Measurements from ENCODE around the gene DNAI4.

The DNAI4 gene

DNA sequence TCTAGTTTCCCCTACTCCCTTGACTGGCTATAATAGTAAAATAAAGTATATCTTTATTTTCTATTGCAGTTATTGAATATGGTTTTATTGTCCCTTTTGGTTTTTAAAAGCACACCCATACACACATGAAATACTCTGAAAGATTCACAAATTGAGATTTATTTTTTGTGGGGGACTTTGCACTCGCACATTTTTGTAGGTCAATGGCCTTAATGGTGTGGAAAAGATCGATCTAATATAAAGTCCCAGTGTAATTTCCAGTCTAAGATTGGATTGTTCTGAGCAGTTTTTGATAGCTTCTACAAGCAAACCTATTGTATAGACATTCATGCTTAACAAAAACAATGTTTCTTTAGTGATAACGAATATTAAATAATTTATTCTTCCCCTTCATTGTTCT, 64.1 kb downstream of the DNAI4 start:
- TF ChIP-seq HOXD13 (CRISPR knock-in tag; IDR thresholded peaks at IDR 0.05; ENCODE audit: borderline replicate concordance): no peak
- TF ChIP-seq HOXC10 (CRISPR knock-in tag; IDR thresholded peaks at IDR 0.05): no peak
- TF ChIP-seq ZSCAN4 (tag by site-specific recombination; IDR thresholded peaks at IDR 0.05): no peak
- TF ChIP-seq ZBTB20 (tag by site-specific recombination; IDR thresholded peaks at IDR 0.05): no peak
- TF ChIP-seq, protein P1, sequence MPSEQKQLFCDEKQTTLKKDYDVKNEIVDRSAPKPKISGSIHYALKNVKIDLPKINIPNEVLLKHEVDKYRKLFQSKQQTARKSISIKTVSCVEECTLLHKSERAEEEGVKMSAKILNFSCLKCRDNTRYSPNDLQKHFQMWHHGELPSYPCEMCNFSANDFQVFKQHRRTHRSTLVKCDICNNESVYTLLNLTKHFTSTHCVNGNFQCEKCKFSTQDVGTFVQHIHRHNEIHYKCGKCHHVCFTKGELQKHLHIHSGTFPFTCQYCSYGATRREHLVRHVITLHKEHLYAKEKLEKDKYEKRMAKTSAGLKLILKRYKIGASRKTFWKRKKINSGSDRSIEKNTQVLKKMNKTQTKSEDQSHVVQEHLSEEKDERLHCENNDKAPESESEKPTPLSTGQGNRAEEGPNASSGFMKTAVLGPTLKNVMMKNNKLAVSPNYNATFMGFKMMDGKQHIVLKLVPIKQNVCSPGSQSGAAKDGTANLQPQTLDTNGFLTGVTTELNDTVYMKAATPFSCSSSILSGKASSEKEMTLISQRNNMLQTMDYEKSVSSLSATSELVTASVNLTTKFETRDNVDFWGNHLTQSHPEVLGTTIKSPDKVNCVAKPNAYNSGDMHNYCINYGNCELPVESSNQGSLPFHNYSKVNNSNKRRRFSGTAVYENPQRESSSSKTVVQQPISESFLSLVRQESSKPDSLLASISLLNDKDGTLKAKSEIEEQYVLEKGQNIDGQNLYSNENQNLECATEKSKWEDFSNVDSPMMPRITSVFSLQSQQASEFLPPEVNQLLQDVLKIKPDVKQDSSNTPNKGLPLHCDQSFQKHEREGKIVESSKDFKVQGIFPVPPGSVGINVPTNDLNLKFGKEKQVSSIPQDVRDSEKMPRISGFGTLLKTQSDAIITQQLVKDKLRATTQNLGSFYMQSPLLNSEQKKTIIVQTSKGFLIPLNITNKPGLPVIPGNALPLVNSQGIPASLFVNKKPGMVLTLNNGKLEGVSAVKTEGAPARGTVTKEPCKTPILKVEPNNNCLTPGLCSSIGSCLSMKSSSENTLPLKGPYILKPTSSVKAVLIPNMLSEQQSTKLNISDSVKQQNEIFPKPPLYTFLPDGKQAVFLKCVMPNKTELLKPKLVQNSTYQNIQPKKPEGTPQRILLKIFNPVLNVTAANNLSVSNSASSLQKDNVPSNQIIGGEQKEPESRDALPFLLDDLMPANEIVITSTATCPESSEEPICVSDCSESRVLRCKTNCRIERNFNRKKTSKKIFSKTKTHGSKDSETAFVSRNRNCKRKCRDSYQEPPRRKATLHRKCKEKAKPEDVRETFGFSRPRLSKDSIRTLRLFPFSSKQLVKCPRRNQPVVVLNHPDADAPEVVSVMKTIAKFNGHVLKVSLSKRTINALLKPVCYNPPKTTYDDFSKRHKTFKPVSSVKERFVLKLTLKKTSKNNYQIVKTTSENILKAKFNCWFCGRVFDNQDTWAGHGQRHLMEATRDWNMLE (tag by site-specific recombination; conservative IDR thresholded peaks at IDR 0.05; ENCODE audit: low read depth): no peak
- TF ChIP-seq GLIS1 (tag by site-specific recombination; IDR thresholded peaks at IDR 0.05): no peak
- no peak for TF ChIP-seq ZNF76 (tag by site-specific recombination; IDR thresholded peaks at IDR 0.05; ENCODE audit: borderline replicate concordance, low read depth)
- TF ChIP-seq, protein P2, sequence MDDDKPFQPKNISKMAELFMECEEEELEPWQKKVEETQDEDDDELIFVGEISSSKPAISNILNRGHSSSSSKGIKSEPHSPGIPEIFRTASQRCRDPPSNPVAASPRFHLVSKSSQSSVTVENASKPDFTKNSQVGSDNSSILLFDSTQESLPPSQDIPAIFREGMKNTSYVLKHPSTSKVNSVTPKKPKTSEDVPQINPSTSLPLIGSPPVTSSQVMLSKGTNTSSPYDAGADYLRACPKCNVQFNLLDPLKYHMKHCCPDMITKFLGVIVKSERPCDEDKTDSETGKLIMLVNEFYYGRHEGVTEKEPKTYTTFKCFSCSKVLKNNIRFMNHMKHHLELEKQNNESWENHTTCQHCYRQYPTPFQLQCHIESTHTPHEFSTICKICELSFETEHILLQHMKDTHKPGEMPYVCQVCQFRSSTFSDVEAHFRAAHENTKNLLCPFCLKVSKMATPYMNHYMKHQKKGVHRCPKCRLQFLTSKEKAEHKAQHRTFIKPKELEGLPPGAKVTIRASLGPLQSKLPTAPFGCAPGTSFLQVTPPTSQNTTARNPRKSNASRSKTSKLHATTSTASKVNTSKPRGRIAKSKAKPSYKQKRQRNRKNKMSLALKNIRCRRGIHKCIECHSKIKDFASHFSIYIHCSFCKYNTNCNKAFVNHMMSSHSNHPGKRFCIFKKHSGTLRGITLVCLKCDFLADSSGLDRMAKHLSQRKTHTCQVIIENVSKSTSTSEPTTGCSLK (tag by site-specific recombination; IDR thresholded peaks at IDR 0.05): no peak
- TF ChIP-seq, protein P3, sequence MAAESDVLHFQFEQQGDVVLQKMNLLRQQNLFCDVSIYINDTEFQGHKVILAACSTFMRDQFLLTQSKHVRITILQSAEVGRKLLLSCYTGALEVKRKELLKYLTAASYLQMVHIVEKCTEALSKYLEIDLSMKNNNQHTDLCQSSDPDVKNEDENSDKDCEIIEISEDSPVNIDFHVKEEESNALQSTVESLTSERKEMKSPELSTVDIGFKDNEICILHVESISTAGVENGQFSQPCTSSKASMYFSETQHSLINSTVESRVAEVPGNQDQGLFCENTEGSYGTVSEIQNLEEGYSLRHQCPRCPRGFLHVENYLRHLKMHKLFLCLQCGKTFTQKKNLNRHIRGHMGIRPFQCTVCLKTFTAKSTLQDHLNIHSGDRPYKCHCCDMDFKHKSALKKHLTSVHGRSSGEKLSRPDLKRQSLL (tag by site-specific recombination; IDR thresholded peaks at IDR 0.05): no peak
- no peak overlapping the region for H3K27ac ChIP-seq (ENCODE audit: extremely low read depth, low read depth, low read length)
- ChIA-PET POLR2A (interaction anchor here (0.6 kb wide), 1 partner anchor 400 kb away, joined by 3 read pairs; no protein-coding TSS in a partner anchor), CTCF (interaction anchor here (0.9 kb wide), 1 partner anchor 351 kb away, joined by 4 read pairs; no protein-coding TSS in a partner anchor)
- H3K36me3 ChIP-seq (ENCODE audit: control insufficient read depth in 2 of 2, insufficient read depth in 1 of 2, low read length in 2 of 2): no peaks in the 10 kb centered on the region
- no peak overlapping the region for H3K4me3 ChIP-seq (ENCODE audit: low read depth, low read length)
- no peaks in the 10 kb centered on the region for H3K4me1 ChIP-seq (ENCODE audit: control insufficient read depth, insufficient read depth, low read length)
- H3K9me3 ChIP-seq (ENCODE audit: control insufficient read depth, insufficient read depth, low read depth, low read length): no peaks in the 10 kb centered on the region

GRCh38 chr1:66853379-66853778, 71.3 kb downstream of the DNAI4 start:
- CTCF ChIA-PET: no interaction called here
- no peaks in the 10 kb centered on the region for H3K36me3 ChIP-seq (ENCODE audit: control insufficient read depth in 2 of 2, insufficient read depth in 1 of 2, low read length in 2 of 2)
- POLR2A ChIA-PET: no interaction called here
- H3K9me3 ChIP-seq (ENCODE audit: control insufficient read depth, insufficient read depth, low read depth, low read length): no peaks in the 10 kb centered on the region
- no peak overlapping the region for H3K27ac ChIP-seq (ENCODE audit: extremely low read depth, low read depth, low read length)
- no peak overlapping the region for H3K4me3 ChIP-seq (ENCODE audit: low read depth, low read length)
- TF ChIP-seq, protein P4, sequence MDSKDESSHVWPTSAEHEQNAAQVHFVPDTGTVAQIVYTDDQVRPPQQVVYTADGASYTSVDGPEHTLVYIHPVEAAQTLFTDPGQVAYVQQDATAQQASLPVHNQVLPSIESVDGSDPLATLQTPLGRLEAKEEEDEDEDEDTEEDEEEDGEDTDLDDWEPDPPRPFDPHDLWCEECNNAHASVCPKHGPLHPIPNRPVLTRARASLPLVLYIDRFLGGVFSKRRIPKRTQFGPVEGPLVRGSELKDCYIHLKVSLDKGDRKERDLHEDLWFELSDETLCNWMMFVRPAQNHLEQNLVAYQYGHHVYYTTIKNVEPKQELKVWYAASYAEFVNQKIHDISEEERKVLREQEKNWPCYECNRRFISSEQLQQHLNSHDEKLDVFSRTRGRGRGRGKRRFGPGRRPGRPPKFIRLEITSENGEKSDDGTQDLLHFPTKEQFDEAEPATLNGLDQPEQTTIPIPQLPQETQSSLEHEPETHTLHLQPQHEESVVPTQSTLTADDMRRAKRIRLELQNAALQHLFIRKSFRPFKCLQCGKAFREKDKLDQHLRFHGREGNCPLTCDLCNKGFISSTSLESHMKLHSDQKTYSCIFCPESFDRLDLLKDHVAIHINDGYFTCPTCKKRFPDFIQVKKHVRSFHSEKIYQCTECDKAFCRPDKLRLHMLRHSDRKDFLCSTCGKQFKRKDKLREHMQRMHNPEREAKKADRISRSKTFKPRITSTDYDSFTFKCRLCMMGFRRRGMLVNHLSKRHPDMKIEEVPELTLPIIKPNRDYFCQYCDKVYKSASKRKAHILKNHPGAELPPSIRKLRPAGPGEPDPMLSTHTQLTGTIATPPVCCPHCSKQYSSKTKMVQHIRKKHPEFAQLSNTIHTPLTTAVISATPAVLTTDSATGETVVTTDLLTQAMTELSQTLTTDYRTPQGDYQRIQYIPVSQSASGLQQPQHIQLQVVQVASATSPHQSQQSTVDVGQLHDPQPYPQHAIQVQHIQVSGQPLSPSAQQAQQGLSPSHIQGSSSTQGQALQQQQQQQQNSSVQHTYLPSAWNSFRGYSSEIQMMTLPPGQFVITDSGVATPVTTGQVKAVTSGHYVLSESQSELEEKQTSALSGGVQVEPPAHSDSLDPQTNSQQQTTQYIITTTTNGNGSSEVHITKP (tag by site-specific recombination; IDR thresholded peaks at IDR 0.05): 0 out of 2 replicates have a peak, but pooled peaks have one; percentile 32
- no peak for TF ChIP-seq ZNF530 (tag by site-specific recombination; IDR thresholded peaks at IDR 0.05; ENCODE audit: low read depth)
- no peaks in the 10 kb centered on the region for H3K4me1 ChIP-seq (ENCODE audit: control insufficient read depth, insufficient read depth, low read length)

All from HEK293 (cell line).